Endodermal cell (in vitro differentiated cells): ENCODE results near the gene UBA6. TPM values are rescaled to one million over a fixed set of nuclear protein-coding genes. Genes with fewer than 3 reads are reported as not detected.
"Not testable (repeated sequence)": the region's sequence is repeated elsewhere in the genome, so short reads cannot be mapped to it uniquely, and the experiment has no call there.

Experiments used
- DNase-seq: peaks from one replicate; pipeline ENCODE4 v3.0.0-alpha.2; 2017
- H3K27ac ChIP-seq: 2 replicates; pipeline ENCODE4 v1.5.1; 2013; ENCODE audit warnings: mild to moderate bottlenecking, low read depth, low read length, moderate library complexity
- H3K27me3 ChIP-seq: 2 replicates; pipeline ENCODE4 v1.6.1; 2013; ENCODE audit warnings: mild to moderate bottlenecking, low read length, moderate library complexity; ENCODE audit not compliant: insufficient read depth, control insufficient read depth, poor library complexity, severe bottlenecking
- H3K36me3 ChIP-seq: 2 replicates; pipeline ENCODE4 v1.7.0; 2013; ENCODE audit warnings: mild to moderate bottlenecking, low read length, moderate library complexity; ENCODE audit not compliant: control insufficient read depth, insufficient read depth
- H3K4me1 ChIP-seq: one replicate; pipeline ENCODE4 v1.7.0; 2013; ENCODE audit warnings: low read length; ENCODE audit not compliant: control insufficient read depth, insufficient read depth
- H3K4me3 ChIP-seq: 2 replicates; pipeline ENCODE4 v1.5.1; 2013; ENCODE audit warnings: mild to moderate bottlenecking, low read length, moderate library complexity
- H3K9ac ChIP-seq: 2 replicates; pipeline ENCODE4 v1.6.1; 2013; ENCODE audit warnings: mild to moderate bottlenecking, low read length, moderate library complexity; ENCODE audit not compliant: poor library complexity, severe bottlenecking; ENCODE audit errors: extremely low read depth
- H3K9me3 ChIP-seq: 2 replicates; pipeline ENCODE4 v1.6.1; 2013; ENCODE audit warnings: mild to moderate bottlenecking, low read length, moderate library complexity; ENCODE audit not compliant: control insufficient read depth
- H3K27ac Mint-ChIP-seq: 2 replicates; pipeline ENCODE4 v1.8.0; 2020; ENCODE audit warnings: mixed read lengths
- H3K27me3 Mint-ChIP-seq: 2 replicates; pipeline ENCODE4 v1.8.0; 2021; ENCODE audit warnings: mild to moderate bottlenecking, mixed read lengths; ENCODE audit not compliant: insufficient read depth
- H3K36me3 Mint-ChIP-seq: 2 replicates; pipeline ENCODE4 v1.8.0; 2020; ENCODE audit warnings: low read depth, mixed read lengths
- H3K4me1 Mint-ChIP-seq: 2 replicates; pipeline ENCODE4 v1.8.0; 2020; ENCODE audit warnings: mixed read lengths
- H3K4me3 Mint-ChIP-seq: 2 replicates; pipeline ENCODE4 v1.8.0; 2020; ENCODE audit warnings: mild to moderate bottlenecking, moderate library complexity, mixed read lengths
- H3K9me3 Mint-ChIP-seq: 2 replicates; pipeline ENCODE4 v1.8.0; 2020; ENCODE audit warnings: mild to moderate bottlenecking, mixed read lengths
- WGBS, 2 experiments: methylation state at CpG; one replicate each; pipeline versions ENCODE4 v1.1.5 to v1.1.7; 2013; ENCODE audit warnings: missing lambda C conversion rate in 2 of 2, mixed read lengths in 1 of 2; ENCODE audit not compliant: insufficient coverage in 1 of 2, insufficient read length in 1 of 2; 5-methylcytosine and 5-hydroxymethylcytosine counted together
- total RNA-seq, 2 donors: library from RNA; stranded (reverse); fragmentation: NEBNext Ultra II Directional in 1 of 2; extraction: Animal tissue kit (Norgen Biotek cat#: 25700) in 1 of 2; gene quantifications; 2 replicates in 1 of 2; 3 replicates in 1 of 2; pipeline ENCODE4 v1.2.1, GENCODE V29; 2021
- TF ChIP-seq, protein P1 (sequence below): fragments of 200-600 bp; sonication (generic); conservative IDR thresholded peaks from 2 replicates; pipeline ENCODE4 v1.5.0; 2021; ENCODE audit warnings: antibody characterized with exemption, mild to moderate bottlenecking

Gene UBA6
- total RNA-seq, 2 donors from 2014 or later, result 83.1 to 117 TPM

DNA sequence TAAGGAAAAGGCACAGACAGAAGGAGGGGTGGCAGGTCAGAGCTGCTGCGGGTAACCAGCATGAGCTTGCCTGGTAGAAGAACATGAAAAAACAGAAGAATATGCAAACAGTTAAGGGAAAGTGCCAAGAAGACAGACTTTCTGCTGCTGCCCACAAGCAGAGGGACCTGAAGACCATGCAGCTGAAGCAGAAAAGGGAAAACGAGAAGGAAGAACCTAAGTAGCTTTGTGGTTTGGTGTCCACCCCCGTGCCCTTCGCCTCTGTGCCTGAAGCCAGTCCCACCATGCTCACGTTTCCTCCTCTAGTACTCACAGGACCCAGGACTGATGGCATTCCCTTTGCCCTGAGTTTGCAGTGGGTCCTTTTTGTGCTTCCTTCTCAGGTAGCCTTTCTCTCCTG lies 62.8 kb downstream of the UBA6 start:
- peaks cover 78% of the 10 kb centered on the region for H3K36me3 ChIP-seq
- H3K4me3 ChIP-seq, result peak overlapping the region; percentile 57
- peaks cover 19% of the 10 kb centered on the region for H3K9me3 Mint-ChIP-seq
- no peaks in the 10 kb centered on the region for H3K4me1 Mint-ChIP-seq
- H3K27ac Mint-ChIP-seq, result no peak overlapping the region
- peaks cover 24% of the 10 kb centered on the region for H3K9me3 ChIP-seq
- TF ChIP-seq, protein P1, sequence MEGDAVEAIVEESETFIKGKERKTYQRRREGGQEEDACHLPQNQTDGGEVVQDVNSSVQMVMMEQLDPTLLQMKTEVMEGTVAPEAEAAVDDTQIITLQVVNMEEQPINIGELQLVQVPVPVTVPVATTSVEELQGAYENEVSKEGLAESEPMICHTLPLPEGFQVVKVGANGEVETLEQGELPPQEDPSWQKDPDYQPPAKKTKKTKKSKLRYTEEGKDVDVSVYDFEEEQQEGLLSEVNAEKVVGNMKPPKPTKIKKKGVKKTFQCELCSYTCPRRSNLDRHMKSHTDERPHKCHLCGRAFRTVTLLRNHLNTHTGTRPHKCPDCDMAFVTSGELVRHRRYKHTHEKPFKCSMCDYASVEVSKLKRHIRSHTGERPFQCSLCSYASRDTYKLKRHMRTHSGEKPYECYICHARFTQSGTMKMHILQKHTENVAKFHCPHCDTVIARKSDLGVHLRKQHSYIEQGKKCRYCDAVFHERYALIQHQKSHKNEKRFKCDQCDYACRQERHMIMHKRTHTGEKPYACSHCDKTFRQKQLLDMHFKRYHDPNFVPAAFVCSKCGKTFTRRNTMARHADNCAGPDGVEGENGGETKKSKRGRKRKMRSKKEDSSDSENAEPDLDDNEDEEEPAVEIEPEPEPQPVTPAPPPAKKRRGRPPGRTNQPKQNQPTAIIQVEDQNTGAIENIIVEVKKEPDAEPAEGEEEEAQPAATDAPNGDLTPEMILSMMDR, result no peak
- peak; percentile 29 for DNase-seq
- H3K4me3 Mint-ChIP-seq, result no peak overlapping the region
- H3K27me3 Mint-ChIP-seq, result no peaks in the 10 kb centered on the region
- H3K9ac ChIP-seq, result no peak overlapping the region
- H3K27ac ChIP-seq, result no peak overlapping the region
- H3K36me3 Mint-ChIP-seq, result peaks cover 63% of the 10 kb centered on the region
- no peaks in the 10 kb centered on the region for H3K4me1 ChIP-seq
- H3K27me3 ChIP-seq, result no peaks in the 10 kb centered on the region
- WGBS, 2 experiments, result 95 to 100% methylated on average over 4 to 5 of the region's 5 CpGs

DNA sequence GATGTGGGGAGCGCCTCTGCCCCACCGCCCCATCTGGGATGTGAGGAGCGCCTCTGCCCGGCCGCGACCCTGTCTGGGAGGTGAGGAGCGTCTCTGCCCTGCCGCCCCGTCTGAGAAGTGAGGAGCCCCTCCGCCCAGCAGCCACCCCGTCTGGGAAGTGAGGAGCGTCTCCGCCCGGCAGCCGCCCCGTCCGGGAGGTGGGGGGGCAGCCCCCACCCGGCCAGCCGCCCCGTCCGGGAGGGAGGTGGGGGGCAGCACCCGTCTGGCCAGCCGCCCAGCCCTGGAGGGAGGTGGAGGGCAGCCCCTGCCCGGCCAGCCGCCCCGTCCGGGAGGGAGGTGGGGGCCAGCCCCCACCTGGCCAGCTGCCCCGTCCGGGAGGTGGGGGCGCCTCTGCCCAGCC lies 64.0 kb downstream of the UBA6 start:
- not testable (repeated sequence) for DNase-seq, H3K27me3 Mint-ChIP-seq, H3K27ac Mint-ChIP-seq, H3K4me3 Mint-ChIP-seq, H3K27me3 ChIP-seq, H3K27ac ChIP-seq, H3K9ac ChIP-seq, H3K4me1 ChIP-seq, H3K4me1 Mint-ChIP-seq, H3K4me3 ChIP-seq
- peaks cover 72% of the 10 kb centered on the region for H3K36me3 Mint-ChIP-seq
- Histone ChIP-seq H3K36me3 (peaks cover 81% of the 10 kb centered on the region), H3K9me3 (peaks cover 24% of the 10 kb centered on the region)
- WGBS, 2 experiments, result 92 to 96% methylated on average over 2 to 30 of the region's 30 CpGs
- peaks cover 19% of the 10 kb centered on the region for H3K9me3 Mint-ChIP-seq

DNA sequence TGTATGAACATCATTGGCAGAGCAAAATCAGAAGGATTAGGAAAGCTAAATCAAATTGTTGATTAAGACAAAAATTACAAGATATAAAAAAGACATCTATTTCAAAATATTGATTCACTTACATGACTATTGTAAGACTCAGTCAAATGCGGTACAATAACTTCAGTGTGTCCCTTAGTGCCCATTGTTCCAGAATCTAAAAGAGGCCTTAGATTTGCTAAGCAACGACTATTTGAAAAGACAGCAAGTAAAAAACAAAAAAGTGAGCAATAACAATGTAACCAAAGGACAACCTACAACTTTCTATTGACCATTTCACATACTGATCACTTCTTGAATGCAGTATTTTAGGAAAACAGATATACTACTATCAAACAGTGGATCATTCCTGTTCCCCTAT lies 65.6 kb downstream of the UBA6 start:
- peaks cover 75% of the 10 kb centered on the region for H3K36me3 Mint-ChIP-seq

More for the DNA sequence above, 65.6 kb downstream of the UBA6 start:
- TF ChIP-seq, protein P1, result no peak
- Histone ChIP-seq H3K27ac (no peak overlapping the region), H3K36me3 (peaks cover 83% of the 10 kb centered on the region), H3K4me3 (no peak overlapping the region), H3K9me3 (peaks cover 24% of the 10 kb centered on the region), H3K27me3 (no peaks in the 10 kb centered on the region), H3K9ac (no peak overlapping the region), H3K4me1 (no peaks in the 10 kb centered on the region)
- WGBS, 2 experiments, result 95 to 100% methylated on average over 1 to 2 of the region's 2 CpGs
- Mint-ChIP-seq H3K4me3 (no peak overlapping the region), H3K9me3 (peaks cover 19% of the 10 kb centered on the region), H3K4me1 (no peaks in the 10 kb centered on the region), H3K27ac (no peak overlapping the region), H3K27me3 (no peaks in the 10 kb centered on the region)
- DNase-seq, result no peak
